ENCODE results near the gene SIAH3. TPM values are rescaled to one million over a fixed set of nuclear protein-coding genes. Genes with fewer than 3 reads are reported as not detected.

Gene SIAH3
- total RNA-seq, 2 donors from 2014 or later: not detected

DNA sequence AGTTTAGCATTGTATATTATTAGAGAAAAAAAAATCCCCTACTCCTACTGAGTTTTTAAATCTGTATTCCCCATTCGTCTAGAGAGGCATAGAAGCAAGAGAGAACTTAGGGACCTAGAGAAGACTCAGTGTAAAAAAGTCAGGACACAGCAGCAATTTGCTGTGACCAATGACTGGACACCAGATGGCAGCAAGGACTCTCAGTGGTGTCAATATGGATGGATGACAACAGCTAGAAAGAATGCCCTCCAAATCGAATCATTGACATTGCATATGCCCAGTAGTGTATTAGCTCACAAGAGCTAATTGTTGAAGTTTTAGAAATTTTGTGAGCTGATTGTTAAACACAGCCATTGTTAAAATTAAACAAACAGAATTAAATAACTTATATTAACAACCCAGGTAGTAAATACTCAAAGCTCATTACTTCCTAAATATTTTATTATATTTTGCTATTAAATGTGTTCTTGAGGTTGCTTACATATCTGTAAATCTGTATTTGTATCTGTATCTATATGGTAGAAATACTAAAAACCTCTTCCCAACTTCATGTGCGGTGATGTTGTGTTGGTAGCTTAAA is 43.9 kb downstream of the SIAH3 start:
- no peaks in the 10 kb centered on the region for H3K27me3 ChIP-seq (replicated peaks; ENCODE audit: insufficient read depth)
- TF ChIP-seq, protein P1, sequence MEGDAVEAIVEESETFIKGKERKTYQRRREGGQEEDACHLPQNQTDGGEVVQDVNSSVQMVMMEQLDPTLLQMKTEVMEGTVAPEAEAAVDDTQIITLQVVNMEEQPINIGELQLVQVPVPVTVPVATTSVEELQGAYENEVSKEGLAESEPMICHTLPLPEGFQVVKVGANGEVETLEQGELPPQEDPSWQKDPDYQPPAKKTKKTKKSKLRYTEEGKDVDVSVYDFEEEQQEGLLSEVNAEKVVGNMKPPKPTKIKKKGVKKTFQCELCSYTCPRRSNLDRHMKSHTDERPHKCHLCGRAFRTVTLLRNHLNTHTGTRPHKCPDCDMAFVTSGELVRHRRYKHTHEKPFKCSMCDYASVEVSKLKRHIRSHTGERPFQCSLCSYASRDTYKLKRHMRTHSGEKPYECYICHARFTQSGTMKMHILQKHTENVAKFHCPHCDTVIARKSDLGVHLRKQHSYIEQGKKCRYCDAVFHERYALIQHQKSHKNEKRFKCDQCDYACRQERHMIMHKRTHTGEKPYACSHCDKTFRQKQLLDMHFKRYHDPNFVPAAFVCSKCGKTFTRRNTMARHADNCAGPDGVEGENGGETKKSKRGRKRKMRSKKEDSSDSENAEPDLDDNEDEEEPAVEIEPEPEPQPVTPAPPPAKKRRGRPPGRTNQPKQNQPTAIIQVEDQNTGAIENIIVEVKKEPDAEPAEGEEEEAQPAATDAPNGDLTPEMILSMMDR (IDR thresholded peaks at IDR 0.05): no peak
- ATAC-seq (ENCODE audit: insufficient number of reproducible peaks, low FRiP score, low read depth): no peak

DNA sequence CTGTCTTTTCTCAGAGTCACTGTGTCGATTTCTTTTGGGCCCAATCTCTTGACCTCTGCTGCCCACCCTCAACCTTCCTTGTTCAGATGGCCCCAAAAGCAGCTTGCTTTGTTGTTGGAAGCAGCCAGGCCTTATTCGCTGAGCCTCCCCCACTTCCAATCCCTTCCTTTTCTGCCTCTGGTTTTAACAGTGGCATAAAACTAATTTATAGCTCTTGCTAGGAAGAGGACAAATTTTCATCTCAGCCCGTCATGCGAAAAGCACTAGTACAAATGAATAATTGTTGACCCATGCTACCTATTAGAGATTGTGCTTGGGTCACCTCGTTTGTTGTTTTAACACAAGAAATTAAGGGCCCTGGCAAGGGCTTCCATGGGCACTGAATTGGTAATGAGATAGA is 51.1 kb downstream of the SIAH3 start:
- no peak overlapping the region for H3K27ac ChIP-seq
- H3K4me3 ChIP-seq: no peak overlapping the region
- TF ChIP-seq, protein P1 (IDR thresholded peaks at IDR 0.05): no peak
- DNase-seq (ENCODE audit: low spot score) (no peak), ATAC-seq (ENCODE audit: insufficient number of reproducible peaks, low FRiP score, low read depth) (no peak)
- H3K9me3 ChIP-seq: no peaks in the 10 kb centered on the region
- H3K4me1 ChIP-seq (ENCODE audit: control insufficient read depth in 1 of 2, low read depth in 2 of 2): no peaks in the 10 kb centered on the region
- H3K27me3 ChIP-seq (replicated peaks; ENCODE audit: insufficient read depth): no peaks in the 10 kb centered on the region
- no peaks in the 10 kb centered on the region for H3K36me3 ChIP-seq

More for the DNA sequence above, 43.9 kb downstream of the SIAH3 start:
- Histone ChIP-seq H3K36me3 (no peaks in the 10 kb centered on the region), H3K9me3 (no peaks in the 10 kb centered on the region), H3K4me1 (ENCODE audit: control insufficient read depth in 1 of 2, low read depth in 2 of 2) (no peaks in the 10 kb centered on the region), H3K27ac (no peak overlapping the region), H3K4me3 (no peak overlapping the region)
- no peak for DNase-seq (ENCODE audit: low spot score)

- DNase-seq (ENCODE audit: low spot score): no peak
- Histone ChIP-seq H3K9me3 (no peaks in the 10 kb centered on the region), H3K36me3 (no peaks in the 10 kb centered on the region), H3K27ac (no peak overlapping the region), H3K4me1 (ENCODE audit: control insufficient read depth in 1 of 2, low read depth in 2 of 2) (no peaks in the 10 kb centered on the region), H3K4me3 (no peak overlapping the region), H3K27me3 (replicated peaks; ENCODE audit: insufficient read depth) (no peaks in the 10 kb centered on the region)
- TF ChIP-seq, protein P1 (IDR thresholded peaks at IDR 0.05): no peak
- no peak for ATAC-seq (ENCODE audit: insufficient number of reproducible peaks, low FRiP score, low read depth)
These were observed 52.1 kb downstream of the SIAH3 start for GRCh38 chr13:45799451-45799850.

DNA sequence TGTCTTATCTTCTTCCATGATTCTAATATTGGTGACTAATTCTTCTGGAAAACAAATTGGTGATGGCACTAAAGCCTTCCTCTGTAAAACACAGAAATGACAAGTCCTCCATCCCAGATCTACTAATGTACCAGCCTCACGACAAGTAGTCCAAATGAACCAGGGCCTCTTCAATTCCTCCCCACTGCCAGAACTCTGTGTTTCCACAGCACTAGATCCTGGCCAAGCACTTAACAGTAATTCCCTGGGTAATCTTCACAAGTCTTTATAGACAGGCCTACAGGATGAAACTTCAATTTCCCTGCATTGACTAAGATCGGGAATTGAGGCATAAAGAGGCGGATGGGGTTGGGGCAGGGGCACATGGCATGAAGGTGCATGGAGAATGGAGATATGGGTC is 52.7 kb downstream of the SIAH3 start:
- DNase-seq (ENCODE audit: low spot score) (no peak), ATAC-seq (ENCODE audit: insufficient number of reproducible peaks, low FRiP score, low read depth) (no peak)
- TF ChIP-seq, protein P1 (IDR thresholded peaks at IDR 0.05): no peak

GRCh38 chr13:45796426-45797235 is 54.9 kb downstream of the SIAH3 start:
- DNase-seq (ENCODE audit: low spot score): no peak
- Histone ChIP-seq H3K4me1 (ENCODE audit: control insufficient read depth in 1 of 2, low read depth in 2 of 2) (no peaks in the 10 kb centered on the region), H3K27me3 (replicated peaks; ENCODE audit: insufficient read depth) (no peaks in the 10 kb centered on the region), H3K36me3 (no peaks in the 10 kb centered on the region), H3K9me3 (no peaks in the 10 kb centered on the region), H3K27ac (no peak overlapping the region), H3K4me3 (no peak overlapping the region)
- TF ChIP-seq, protein P1 (IDR thresholded peaks at IDR 0.05): no peak
- ATAC-seq (ENCODE audit: insufficient number of reproducible peaks, low FRiP score, low read depth): no peak

More for the DNA sequence above, 52.7 kb downstream of the SIAH3 start:
- no peaks in the 10 kb centered on the region for H3K9me3 ChIP-seq
- no peaks in the 10 kb centered on the region for H3K4me1 ChIP-seq (ENCODE audit: control insufficient read depth in 1 of 2, low read depth in 2 of 2)
- no peak overlapping the region for H3K27ac ChIP-seq
- H3K4me3 ChIP-seq: no peak overlapping the region
- no peaks in the 10 kb centered on the region for H3K36me3 ChIP-seq
- H3K27me3 ChIP-seq (replicated peaks; ENCODE audit: insufficient read depth): no peaks in the 10 kb centered on the region

All from thoracic aorta (tissue), 2 donors.